ENCODE results near the gene IMPA2.

The IMPA2 gene

GRCh38 chr18:11983592-11983991 is 2.3 kb downstream of the IMPA2 start:
- no peak overlapping the region for H3K4me3 ChIP-seq (ENCODE audit: low read depth, low read length)
- no peak for DNase-seq (ENCODE audit: low read depth)
- no peak for TF ChIP-seq MAX (IDR thresholded peaks at IDR 0.05; ENCODE audit: low read depth, low read length)
- no peak for TF ChIP-seq MYC (IDR thresholded peaks at IDR 0.05; ENCODE audit: low read depth, low read length)
- TF ChIP-seq, protein P1, sequence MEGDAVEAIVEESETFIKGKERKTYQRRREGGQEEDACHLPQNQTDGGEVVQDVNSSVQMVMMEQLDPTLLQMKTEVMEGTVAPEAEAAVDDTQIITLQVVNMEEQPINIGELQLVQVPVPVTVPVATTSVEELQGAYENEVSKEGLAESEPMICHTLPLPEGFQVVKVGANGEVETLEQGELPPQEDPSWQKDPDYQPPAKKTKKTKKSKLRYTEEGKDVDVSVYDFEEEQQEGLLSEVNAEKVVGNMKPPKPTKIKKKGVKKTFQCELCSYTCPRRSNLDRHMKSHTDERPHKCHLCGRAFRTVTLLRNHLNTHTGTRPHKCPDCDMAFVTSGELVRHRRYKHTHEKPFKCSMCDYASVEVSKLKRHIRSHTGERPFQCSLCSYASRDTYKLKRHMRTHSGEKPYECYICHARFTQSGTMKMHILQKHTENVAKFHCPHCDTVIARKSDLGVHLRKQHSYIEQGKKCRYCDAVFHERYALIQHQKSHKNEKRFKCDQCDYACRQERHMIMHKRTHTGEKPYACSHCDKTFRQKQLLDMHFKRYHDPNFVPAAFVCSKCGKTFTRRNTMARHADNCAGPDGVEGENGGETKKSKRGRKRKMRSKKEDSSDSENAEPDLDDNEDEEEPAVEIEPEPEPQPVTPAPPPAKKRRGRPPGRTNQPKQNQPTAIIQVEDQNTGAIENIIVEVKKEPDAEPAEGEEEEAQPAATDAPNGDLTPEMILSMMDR (IDR thresholded peaks at IDR 0.05; ENCODE audit: low read depth, low read length), result no peak
- no peak for TF ChIP-seq POLR2A (IDR thresholded peaks at IDR 0.05; ENCODE audit: extremely low read depth, insufficient read length)

- H3K4me3 ChIP-seq (ENCODE audit: low read depth, low read length), result no peak overlapping the region
- TF ChIP-seq MAX (IDR thresholded peaks at IDR 0.05; ENCODE audit: low read depth, low read length) (no peak), MYC (IDR thresholded peaks at IDR 0.05; ENCODE audit: low read depth, low read length) (no peak), POLR2A (IDR thresholded peaks at IDR 0.05; ENCODE audit: extremely low read depth, insufficient read length) (no peak)
- TF ChIP-seq, protein P1 (IDR thresholded peaks at IDR 0.05; ENCODE audit: low read depth, low read length), result no peak
These were observed 2.8 kb downstream of the IMPA2 start for GRCh38 chr18:11984091-11984490.

DNA sequence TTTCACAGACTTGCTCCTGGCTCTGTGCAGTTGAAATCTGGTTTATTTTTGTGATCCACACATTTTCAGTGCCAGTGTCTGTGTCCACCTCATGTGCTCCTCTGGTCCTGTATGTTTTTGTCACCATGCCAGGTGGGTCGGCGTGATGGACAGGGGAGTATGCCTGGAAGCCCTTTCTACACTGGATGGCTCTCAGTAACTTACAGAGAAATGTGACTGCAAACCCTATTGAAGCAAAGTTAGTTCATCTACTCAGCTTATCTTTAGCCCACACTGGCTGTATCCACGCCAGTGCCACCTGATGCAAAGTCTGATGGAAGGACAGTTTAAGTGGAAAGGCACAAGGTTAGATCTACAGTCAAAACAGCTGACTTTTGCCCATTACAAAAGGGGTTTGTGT is 4.3 kb downstream of the IMPA2 start:
- DNase-seq (ENCODE audit: low read depth), result no peak
- TF ChIP-seq MAX (IDR thresholded peaks at IDR 0.05; ENCODE audit: low read depth, low read length), result no peak
- TF ChIP-seq, protein P1 (IDR thresholded peaks at IDR 0.05; ENCODE audit: low read depth, low read length), result no peak
- no peak for TF ChIP-seq MYC (IDR thresholded peaks at IDR 0.05; ENCODE audit: low read depth, low read length)
- TF ChIP-seq POLR2A (IDR thresholded peaks at IDR 0.05; ENCODE audit: extremely low read depth, insufficient read length), result no peak
- H3K4me3 ChIP-seq (ENCODE audit: low read depth, low read length), result no peak overlapping the region

More at GRCh38 chr18:11984091-11984490, 2.8 kb downstream of the IMPA2 start:
- no peak for DNase-seq (ENCODE audit: low read depth)

DNA sequence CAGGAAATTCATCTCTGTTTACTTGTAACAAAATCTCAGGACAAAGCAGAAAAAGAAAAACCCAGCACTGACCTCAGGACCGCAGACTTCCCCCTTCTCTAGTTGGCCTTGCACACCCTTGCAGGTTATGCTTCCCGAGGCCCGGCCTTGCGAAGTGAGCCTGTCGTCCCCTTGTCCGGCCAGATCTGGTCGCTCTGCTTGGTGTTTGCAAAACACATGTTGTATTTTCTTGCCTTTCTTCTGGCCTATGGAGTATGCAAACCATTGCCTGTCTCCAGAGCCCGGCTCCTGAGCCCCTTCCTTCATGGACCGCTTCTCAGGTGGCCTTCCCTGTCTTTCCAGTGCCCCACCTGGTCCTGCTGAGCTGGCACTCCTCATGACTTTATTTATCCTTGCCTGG is 4.8 kb downstream of the IMPA2 start:
- DNase-seq (ENCODE audit: low read depth), result no peak
- TF ChIP-seq, protein P1 (IDR thresholded peaks at IDR 0.05; ENCODE audit: low read depth, low read length), result no peak
- H3K4me3 ChIP-seq (ENCODE audit: low read depth, low read length), result no peak overlapping the region

DNA sequence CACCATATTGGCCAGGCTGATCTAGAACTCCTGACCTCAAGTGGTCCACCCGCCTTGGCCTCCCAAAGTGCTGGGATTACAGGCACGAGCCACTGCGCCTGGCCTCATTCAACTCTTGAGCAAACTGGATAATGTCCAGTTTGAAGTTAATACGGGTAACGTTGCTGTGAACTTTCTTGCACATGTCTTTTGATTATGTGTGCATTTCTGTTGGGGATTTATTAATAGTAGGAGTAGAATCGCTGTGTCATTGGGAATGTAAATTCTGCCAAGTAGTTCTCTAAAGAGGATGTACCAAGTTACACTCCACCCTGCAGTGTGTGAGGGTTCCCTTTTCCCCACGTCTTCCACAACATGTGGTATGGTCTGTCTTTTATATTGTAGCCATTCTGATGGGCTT is 6.2 kb downstream of the IMPA2 start:
- no peak overlapping the region for H3K4me3 ChIP-seq (ENCODE audit: low read depth, low read length)
- TF ChIP-seq, protein P1 (IDR thresholded peaks at IDR 0.05; ENCODE audit: low read depth, low read length), result no peak
- TF ChIP-seq MAX (IDR thresholded peaks at IDR 0.05; ENCODE audit: low read depth, low read length) (no peak), MYC (IDR thresholded peaks at IDR 0.05; ENCODE audit: low read depth, low read length) (no peak), POLR2A (IDR thresholded peaks at IDR 0.05; ENCODE audit: extremely low read depth, insufficient read length) (no peak)
- peak; percentile 72 for DNase-seq (ENCODE audit: low read depth)

DNA sequence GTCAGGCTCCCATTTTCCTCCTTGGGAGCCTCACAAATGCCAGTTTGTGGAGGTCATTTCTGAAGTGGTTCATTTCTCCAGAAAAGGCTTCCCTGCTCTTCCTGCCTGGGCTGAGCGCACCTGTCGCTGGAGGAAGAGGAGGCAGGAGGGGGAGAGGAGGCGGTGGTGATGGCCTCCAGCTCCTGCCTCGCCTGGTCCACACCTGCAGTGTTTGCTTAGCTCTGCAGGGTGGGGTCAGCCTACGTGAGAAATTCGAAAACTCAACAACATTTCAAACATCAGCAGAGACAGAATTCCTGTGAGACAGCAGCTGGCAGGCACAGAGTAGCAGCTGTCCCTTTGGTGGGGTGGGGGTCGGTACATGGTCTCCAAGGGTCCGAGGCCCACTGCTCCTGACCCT is 7.9 kb downstream of the IMPA2 start:
- DNase-seq (ENCODE audit: low read depth), result no peak
- no peak overlapping the region for H3K4me3 ChIP-seq (ENCODE audit: low read depth, low read length)
- TF ChIP-seq MAX (IDR thresholded peaks at IDR 0.05; ENCODE audit: low read depth, low read length) (no peak), POLR2A (IDR thresholded peaks at IDR 0.05; ENCODE audit: extremely low read depth, insufficient read length) (no peak), MYC (IDR thresholded peaks at IDR 0.05; ENCODE audit: low read depth, low read length) (no peak)
- TF ChIP-seq, protein P1 (IDR thresholded peaks at IDR 0.05; ENCODE audit: low read depth, low read length), result no peak
